ENCODE measurements around the gene CELA1. TPM values are rescaled to one million over a fixed set of nuclear protein-coding genes. Genes with fewer than 3 reads are reported as not detected.

Gene CELA1
- total and polyA plus RNA-seq, 10 of the 15 experiments (the other 5 are each of a cell fraction or from before 2014, with no cell fraction given), result not detected

GRCh38 chr12:51323317-51323960 is 23.0 kb downstream of the CELA1 start:
- TF ChIP-seq SIX5 (IDR thresholded peaks at IDR 0.05; ENCODE audit: low read depth, low read length, severe bottlenecking) (no peak), SPI1 (IDR thresholded peaks at IDR 0.05; ENCODE audit: borderline replicate concordance, insufficient read depth, low read depth, low read length) (peak; percentile 14; the same call in 1 of the 2 replicates), EED (IDR thresholded peaks at IDR 0.05; ENCODE audit: low read depth) (0 out of 2 replicates have a peak, but pooled peaks have one; percentile 4), POLR2A (IDR thresholded peaks at IDR 0.05; ENCODE audit: low read depth, low read length) (0 out of 2 replicates have a peak, but pooled peaks have one; percentile 31), ATF7 (IDR thresholded peaks at IDR 0.05; ENCODE audit: low read depth) (peak; percentile 44), TAF1 (IDR thresholded peaks at IDR 0.05; ENCODE audit: borderline replicate concordance, low read depth, low read length) (no peak; the same call in 1 of the 2 replicates), PML (IDR thresholded peaks at IDR 0.05; ENCODE audit: low read length) (0 out of 2 replicates have a peak, but pooled peaks have one; percentile 18), CTCF (IDR thresholded peaks at IDR 0.05 in 2 of 3, conservative IDR thresholded peaks at IDR 0.05 in 1 of 3; ENCODE audit: control insufficient read depth in 2 of 3, extremely low read depth in 1 of 3, insufficient read depth in 1 of 3, low read depth in 3 of 3, low read length in 3 of 3) (peak in 2 of 3 experiments; percentile 3 to 23; a peak in 1 of 6 replicates), CREM (IDR thresholded peaks at IDR 0.05; ENCODE audit: low read depth) (peak; percentile 56; the same call in 1 of the 2 replicates)
- in situ Hi-C loops (cut with MboI), result no loop called here
- POLR2A ChIA-PET, result interaction anchor here (1.3 kb wide), 2 partner anchors 46 to 68 kb away, joined by 3 to 7 read pairs; partner anchors contain the start of gene GALNT6

More at GRCh38 chr12:51323317-51323960, 23.0 kb downstream of the CELA1 start:
- peak overlapping the region; percentile 96 for H3K9ac ChIP-seq (ENCODE audit: control insufficient read depth, insufficient read depth, low read length)
- H3K36me3 ChIP-seq (ENCODE audit: control insufficient read depth in 2 of 2, insufficient read depth in 2 of 2, low read length in 1 of 2), result no peaks in the 10 kb centered on the region
- DNase-seq (ENCODE audit: low read depth, low spot score) (no peak), ATAC-seq (peak; percentile 73), FAIRE-seq (no peak)
- peak overlapping the region; percentile 97 for H3K27ac ChIP-seq (ENCODE audit: control insufficient read depth, insufficient read depth)
- 0% methylated on average over 15 of the region's 15 CpGs for WGBS (ENCODE audit: insufficient coverage, insufficient replicate concordance, low lambda C conversion rate, missing lambda C conversion rate)
- peak overlapping the region; percentile 88 for H2AFZ ChIP-seq (ENCODE audit: control insufficient read depth, low read depth, low read length)
- H3K27me3 ChIP-seq (replicated peaks in 1 of 2; ENCODE audit: control insufficient read depth in 2 of 2, insufficient read depth in 2 of 2, low read length in 1 of 2), result no peaks in the 10 kb centered on the region
- H3K4me1 ChIP-seq (ENCODE audit: control insufficient read depth, insufficient read depth, low read length), result peaks cover 61% of the 10 kb centered on the region
- no TSS peak for BruUV-seq (replicated peaks)
- H4K20me1 ChIP-seq (ENCODE audit: control insufficient read depth, insufficient read depth), result no peaks in the 10 kb centered on the region
- intact Hi-C loops (cut with micrococcal nuclease; ENCODE audit: unreplicated experiment), result loop anchor here (10.0 kb wide), 1 partner anchor 559 kb away; the partner anchor contains the start of gene ATF1
- CTCF ChIA-PET, result interaction anchor here (1.9 to 4.1 kb wide), 3 partner anchors 17 to 558 kb away, joined by 5 to 54 read pairs (median 6); no protein-coding TSS in a partner anchor
- H3K9me3 ChIP-seq (replicated peaks; ENCODE audit: control insufficient read depth, insufficient read depth, low read length), result no peaks in the 10 kb centered on the region
- RAD21 ChIA-PET (ENCODE audit: unreplicated experiment), result interaction anchor here (1.1 to 3.8 kb wide), 2 partner anchors 18 to 85 kb away, joined by 3 to 14 read pairs; partner anchors contain the start of gene DAZAP2
- peak overlapping the region; percentile 63 for H3K4me3 ChIP-seq
- SMC1A ChIA-PET (ENCODE audit: uncharacterized antibody, unreplicated experiment), result interaction anchor here (1.0 to 7.3 kb wide), 5 partner anchors 17 to 558 kb away, joined by 3 to 58 read pairs (median 6); partner anchors contain the start of gene SMAGP
- peaks cover 31% of the 10 kb centered on the region for H3K79me2 ChIP-seq (ENCODE audit: control insufficient read depth, insufficient read depth, low read length)
- peak overlapping the region; percentile 89 for H3K4me2 ChIP-seq (ENCODE audit: control insufficient read depth, insufficient read depth)
